ENCODE results near the gene FGF13. TPM values are rescaled to one million over a fixed set of nuclear protein-coding genes. Genes with fewer than 3 reads are reported as not detected.

FGF13 gene
- total RNA-seq, 1 donor from 2014 or later = 5.1 TPM

DNA sequence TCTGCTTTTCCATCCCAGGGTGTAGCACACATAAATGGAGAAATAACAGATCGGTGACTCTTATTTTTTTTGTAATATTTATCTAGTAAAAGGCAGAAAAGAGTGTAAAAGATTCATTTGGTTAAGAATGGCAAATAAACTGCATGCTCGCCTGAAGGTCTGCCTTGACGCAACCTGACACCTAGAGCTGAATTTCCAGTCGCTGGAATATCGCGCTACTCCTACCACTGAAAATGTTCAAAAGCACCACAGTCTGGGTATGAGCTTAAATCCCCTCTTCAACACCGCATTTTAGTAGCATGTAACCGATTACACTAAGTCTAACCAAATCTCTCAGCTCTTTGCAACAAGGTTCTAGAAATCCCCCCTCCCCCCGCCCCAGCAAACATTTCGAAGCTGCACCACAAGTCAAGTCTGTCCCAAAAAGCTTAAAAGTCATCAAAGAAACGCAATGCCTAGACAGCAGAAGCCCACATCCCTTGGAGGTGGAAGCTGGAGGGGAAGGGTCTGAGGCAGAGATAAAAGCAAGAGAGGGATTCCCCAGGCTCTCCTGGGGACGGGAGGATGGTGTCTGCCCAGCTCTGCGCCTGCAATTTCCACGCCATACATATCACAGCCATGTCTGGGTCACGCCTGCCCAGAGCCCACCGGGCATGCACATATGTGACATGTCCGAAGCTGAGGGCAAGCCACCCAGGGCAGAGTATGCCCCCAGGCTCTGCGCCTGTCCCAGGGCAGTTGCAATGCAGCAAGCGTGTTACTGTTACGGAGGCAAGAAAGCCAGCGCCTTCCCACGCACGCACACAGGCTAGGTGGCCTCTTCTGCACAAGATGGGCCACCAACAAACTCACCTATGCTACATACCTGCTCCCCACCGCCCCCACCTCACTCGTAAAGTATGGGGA lies 1.4 kb downstream of the FGF13 start:
- Histone ChIP-seq H3K9me3 (ENCODE audit: insufficient read depth, low read depth, low read length) (no peaks in the 10 kb centered on the region), H2AFZ (ENCODE audit: low read depth, low read length) (peak overlapping the region; percentile 34), H3K4me2 (ENCODE audit: low read length) (peak overlapping the region; percentile 81), H3K27ac (ENCODE audit: low read depth, low read length) (no peak overlapping the region), H3K27me3 (ENCODE audit: insufficient read depth, low read length) (peaks cover 6% of the 10 kb centered on the region), H4K20me1 (ENCODE audit: insufficient read depth, low read length) (no peaks in the 10 kb centered on the region), H3K9ac (ENCODE audit: low read length) (no peak overlapping the region), H3K4me3 (ENCODE audit: insufficient read depth, low read depth, low read length) (peak overlapping the region; percentile 28), H3K4me1 (ENCODE audit: insufficient read depth, low read length) (peaks cover 7% of the 10 kb centered on the region), H3K36me3 (ENCODE audit: insufficient read depth, low read length) (no peaks in the 10 kb centered on the region), H3K79me2 (ENCODE audit: insufficient read depth, low read length) (no peaks in the 10 kb centered on the region)
- H3K4me1 Mint-ChIP-seq (ENCODE audit: low read depth, unreplicated experiment) = peaks cover 4% of the 10 kb centered on the region
- no peak for DNase-seq (ENCODE audit: low read depth)
- H3K4me3 Mint-ChIP-seq (ENCODE audit: unreplicated experiment) = peak overlapping the region; percentile 81
- FAIRE-seq = no peak
- no peaks in the 10 kb centered on the region for H3K27me3 Mint-ChIP-seq (ENCODE audit: low read depth, unreplicated experiment)
- H3K9me3 Mint-ChIP-seq (ENCODE audit: unreplicated experiment) = no peaks in the 10 kb centered on the region
- H3K27ac Mint-ChIP-seq (ENCODE audit: unreplicated experiment) = no peak overlapping the region
- H3K36me3 Mint-ChIP-seq (ENCODE audit: low read depth, unreplicated experiment) = no peaks in the 10 kb centered on the region
- no peak for TF ChIP-seq EZH2 (IDR thresholded peaks at IDR 0.05; ENCODE audit: insufficient read depth, low read length)
- TF ChIP-seq, protein P1, sequence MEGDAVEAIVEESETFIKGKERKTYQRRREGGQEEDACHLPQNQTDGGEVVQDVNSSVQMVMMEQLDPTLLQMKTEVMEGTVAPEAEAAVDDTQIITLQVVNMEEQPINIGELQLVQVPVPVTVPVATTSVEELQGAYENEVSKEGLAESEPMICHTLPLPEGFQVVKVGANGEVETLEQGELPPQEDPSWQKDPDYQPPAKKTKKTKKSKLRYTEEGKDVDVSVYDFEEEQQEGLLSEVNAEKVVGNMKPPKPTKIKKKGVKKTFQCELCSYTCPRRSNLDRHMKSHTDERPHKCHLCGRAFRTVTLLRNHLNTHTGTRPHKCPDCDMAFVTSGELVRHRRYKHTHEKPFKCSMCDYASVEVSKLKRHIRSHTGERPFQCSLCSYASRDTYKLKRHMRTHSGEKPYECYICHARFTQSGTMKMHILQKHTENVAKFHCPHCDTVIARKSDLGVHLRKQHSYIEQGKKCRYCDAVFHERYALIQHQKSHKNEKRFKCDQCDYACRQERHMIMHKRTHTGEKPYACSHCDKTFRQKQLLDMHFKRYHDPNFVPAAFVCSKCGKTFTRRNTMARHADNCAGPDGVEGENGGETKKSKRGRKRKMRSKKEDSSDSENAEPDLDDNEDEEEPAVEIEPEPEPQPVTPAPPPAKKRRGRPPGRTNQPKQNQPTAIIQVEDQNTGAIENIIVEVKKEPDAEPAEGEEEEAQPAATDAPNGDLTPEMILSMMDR (IDR thresholded peaks at IDR 0.05; ENCODE audit: insufficient read depth, low read depth, low read length) = no peak

DNA sequence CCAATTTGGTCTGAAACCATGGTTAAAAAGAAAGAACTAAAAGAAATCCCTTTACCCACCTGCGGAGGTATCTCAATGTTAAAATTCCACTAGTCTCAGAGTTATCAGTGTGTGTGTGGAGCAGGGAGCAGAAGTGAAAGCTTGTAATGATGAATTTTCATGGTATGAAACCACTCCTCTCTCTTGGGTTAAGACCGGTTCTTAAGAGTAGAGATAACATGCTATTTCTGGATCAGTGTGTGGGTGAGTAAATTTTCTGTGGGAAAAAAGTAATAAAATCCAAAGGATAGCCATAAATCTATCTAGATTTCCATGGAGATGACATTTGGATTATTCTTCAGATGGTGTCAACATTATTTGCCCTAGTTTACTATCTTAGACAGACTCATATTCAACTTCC lies 3.2 kb downstream of the FGF13 start:
- Mint-ChIP-seq H3K27me3 (ENCODE audit: low read depth, unreplicated experiment) (no peaks in the 10 kb centered on the region), H3K9me3 (ENCODE audit: unreplicated experiment) (no peaks in the 10 kb centered on the region), H3K4me3 (ENCODE audit: unreplicated experiment) (no peak overlapping the region), H3K36me3 (ENCODE audit: low read depth, unreplicated experiment) (no peaks in the 10 kb centered on the region), H3K27ac (ENCODE audit: unreplicated experiment) (no peak overlapping the region), H3K4me1 (ENCODE audit: low read depth, unreplicated experiment) (peaks cover 4% of the 10 kb centered on the region)
- no peak overlapping the region for H3K27ac ChIP-seq (ENCODE audit: low read depth, low read length)
- H3K36me3 ChIP-seq (ENCODE audit: insufficient read depth, low read length) = no peaks in the 10 kb centered on the region
- no peaks in the 10 kb centered on the region for H3K9me3 ChIP-seq (ENCODE audit: insufficient read depth, low read depth, low read length)
- H3K79me2 ChIP-seq (ENCODE audit: insufficient read depth, low read length) = no peaks in the 10 kb centered on the region
- peak; percentile 67 for FAIRE-seq
- peaks cover 7% of the 10 kb centered on the region for H3K4me1 ChIP-seq (ENCODE audit: insufficient read depth, low read length)
- H4K20me1 ChIP-seq (ENCODE audit: insufficient read depth, low read length) = no peaks in the 10 kb centered on the region
- H2AFZ ChIP-seq (ENCODE audit: low read depth, low read length) = no peak overlapping the region
- DNase-seq (ENCODE audit: low read depth) = peak; percentile 52
- H3K27me3 ChIP-seq (ENCODE audit: insufficient read depth, low read length) = peaks cover 6% of the 10 kb centered on the region
- TF ChIP-seq EZH2 (IDR thresholded peaks at IDR 0.05; ENCODE audit: insufficient read depth, low read length) = no peak
- TF ChIP-seq, protein P1 (IDR thresholded peaks at IDR 0.05; ENCODE audit: insufficient read depth, low read depth, low read length) = no peak
- no peak overlapping the region for H3K4me3 ChIP-seq (ENCODE audit: insufficient read depth, low read depth, low read length)
- no peak overlapping the region for H3K4me2 ChIP-seq (ENCODE audit: low read length)
- H3K9ac ChIP-seq (ENCODE audit: low read length) = no peak overlapping the region

DNA sequence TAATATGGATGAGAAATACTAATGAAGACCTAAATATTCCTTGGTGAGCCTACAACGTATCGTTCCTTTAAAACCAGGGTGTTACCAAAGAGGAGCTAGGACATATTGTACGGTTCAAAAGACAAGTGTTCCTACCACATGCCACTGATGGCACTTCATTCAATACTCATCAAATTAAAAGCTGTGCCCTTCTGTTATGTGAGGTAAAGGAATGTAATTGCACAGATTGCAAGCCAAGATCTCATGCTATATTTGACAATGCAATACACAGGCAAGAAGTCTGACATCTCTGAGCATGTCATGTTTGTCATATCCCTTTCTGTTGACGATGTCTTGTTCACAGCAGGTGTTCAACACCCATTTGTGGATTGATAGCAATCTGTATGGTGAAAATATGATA lies 6.9 kb downstream of the FGF13 start:
- Mint-ChIP-seq H3K27me3 (ENCODE audit: low read depth, unreplicated experiment) (no peaks in the 10 kb centered on the region), H3K27ac (ENCODE audit: unreplicated experiment) (no peak overlapping the region), H3K4me1 (ENCODE audit: low read depth, unreplicated experiment) (peaks cover 10% of the 10 kb centered on the region), H3K9me3 (ENCODE audit: unreplicated experiment) (no peaks in the 10 kb centered on the region), H3K36me3 (ENCODE audit: low read depth, unreplicated experiment) (no peaks in the 10 kb centered on the region), H3K4me3 (ENCODE audit: unreplicated experiment) (no peak overlapping the region)
- H2AFZ ChIP-seq (ENCODE audit: low read depth, low read length) = no peak overlapping the region
- no peaks in the 10 kb centered on the region for H3K79me2 ChIP-seq (ENCODE audit: insufficient read depth, low read length)
- H3K36me3 ChIP-seq (ENCODE audit: insufficient read depth, low read length) = no peaks in the 10 kb centered on the region
- DNase-seq (ENCODE audit: low read depth) = no peak
- H3K9ac ChIP-seq (ENCODE audit: low read length) = no peak overlapping the region
- H3K4me2 ChIP-seq (ENCODE audit: low read length) = no peak overlapping the region
- no peaks in the 10 kb centered on the region for H3K27me3 ChIP-seq (ENCODE audit: insufficient read depth, low read length)
- FAIRE-seq = peak; percentile 97
- no peak overlapping the region for H3K27ac ChIP-seq (ENCODE audit: low read depth, low read length)
- H3K4me3 ChIP-seq (ENCODE audit: insufficient read depth, low read depth, low read length) = no peak overlapping the region
- H3K9me3 ChIP-seq (ENCODE audit: insufficient read depth, low read depth, low read length) = no peaks in the 10 kb centered on the region
- TF ChIP-seq EZH2 (IDR thresholded peaks at IDR 0.05; ENCODE audit: insufficient read depth, low read length) = no peak
- TF ChIP-seq, protein P1 (IDR thresholded peaks at IDR 0.05; ENCODE audit: insufficient read depth, low read depth, low read length) = no peak
- no peaks in the 10 kb centered on the region for H4K20me1 ChIP-seq (ENCODE audit: insufficient read depth, low read length)
- no peaks in the 10 kb centered on the region for H3K4me1 ChIP-seq (ENCODE audit: insufficient read depth, low read length)

Data from astrocyte (in vitro differentiated cells and primary cell).